Measurements from ENCODE around the gene MLST8.

MLST8 gene, protein sequence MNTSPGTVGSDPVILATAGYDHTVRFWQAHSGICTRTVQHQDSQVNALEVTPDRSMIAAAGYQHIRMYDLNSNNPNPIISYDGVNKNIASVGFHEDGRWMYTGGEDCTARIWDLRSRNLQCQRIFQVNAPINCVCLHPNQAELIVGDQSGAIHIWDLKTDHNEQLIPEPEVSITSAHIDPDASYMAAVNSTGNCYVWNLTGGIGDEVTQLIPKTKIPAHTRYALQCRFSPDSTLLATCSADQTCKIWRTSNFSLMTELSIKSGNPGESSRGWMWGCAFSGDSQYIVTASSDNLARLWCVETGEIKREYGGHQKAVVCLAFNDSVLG

DNA sequence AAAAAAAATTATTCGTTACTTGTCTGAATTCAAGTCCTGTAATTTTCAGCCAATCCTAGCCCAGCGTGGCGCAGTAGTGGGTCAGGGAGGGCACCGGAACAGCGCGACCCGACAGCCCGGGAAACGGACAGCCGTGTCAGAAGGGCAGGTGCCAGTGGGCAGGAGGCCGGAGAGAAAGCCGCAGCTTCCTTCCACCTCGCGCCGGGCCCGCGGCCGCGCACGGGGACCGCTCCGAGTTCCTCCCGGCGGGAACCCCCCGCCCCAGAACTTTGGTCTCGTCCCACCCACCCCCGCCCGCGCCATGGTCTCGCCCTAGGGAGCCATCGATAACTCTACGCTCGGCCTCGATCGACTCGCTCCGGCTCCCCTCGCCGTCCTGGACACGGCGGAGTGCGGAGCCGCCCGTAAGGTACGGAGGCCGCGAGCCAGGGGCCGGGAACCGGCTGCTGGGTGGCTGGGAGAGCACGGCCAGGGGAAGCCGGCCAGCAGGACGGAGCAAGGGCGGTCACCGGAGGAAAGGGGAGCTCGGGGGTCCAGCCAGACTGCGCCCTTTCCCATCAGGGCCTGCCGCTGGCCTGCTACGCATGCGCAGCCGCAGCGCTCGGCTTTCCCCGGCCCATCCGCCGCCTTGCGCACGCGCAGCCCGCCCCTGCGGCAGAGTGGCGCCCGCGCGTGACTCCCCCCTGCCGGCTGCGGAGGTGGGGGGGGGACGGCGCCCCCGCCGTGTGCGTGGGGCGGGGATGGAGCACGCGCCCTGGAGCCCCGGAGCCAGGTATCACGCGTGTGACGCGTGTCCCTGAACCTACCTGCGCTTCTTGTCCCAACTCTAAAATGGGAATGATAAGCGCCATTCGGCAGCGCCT is at the start of gene MLST8:
MLST8 (plus strand) TSS at position 351 of the 863 bp plus-strand sequence. CDS start 632 bp downstream, outside the sequence.
- peak; percentile 91 to 92 for DNase-seq (ENCODE audit: low read depth in 2 of 2)
- TF ChIP-seq, protein P1, sequence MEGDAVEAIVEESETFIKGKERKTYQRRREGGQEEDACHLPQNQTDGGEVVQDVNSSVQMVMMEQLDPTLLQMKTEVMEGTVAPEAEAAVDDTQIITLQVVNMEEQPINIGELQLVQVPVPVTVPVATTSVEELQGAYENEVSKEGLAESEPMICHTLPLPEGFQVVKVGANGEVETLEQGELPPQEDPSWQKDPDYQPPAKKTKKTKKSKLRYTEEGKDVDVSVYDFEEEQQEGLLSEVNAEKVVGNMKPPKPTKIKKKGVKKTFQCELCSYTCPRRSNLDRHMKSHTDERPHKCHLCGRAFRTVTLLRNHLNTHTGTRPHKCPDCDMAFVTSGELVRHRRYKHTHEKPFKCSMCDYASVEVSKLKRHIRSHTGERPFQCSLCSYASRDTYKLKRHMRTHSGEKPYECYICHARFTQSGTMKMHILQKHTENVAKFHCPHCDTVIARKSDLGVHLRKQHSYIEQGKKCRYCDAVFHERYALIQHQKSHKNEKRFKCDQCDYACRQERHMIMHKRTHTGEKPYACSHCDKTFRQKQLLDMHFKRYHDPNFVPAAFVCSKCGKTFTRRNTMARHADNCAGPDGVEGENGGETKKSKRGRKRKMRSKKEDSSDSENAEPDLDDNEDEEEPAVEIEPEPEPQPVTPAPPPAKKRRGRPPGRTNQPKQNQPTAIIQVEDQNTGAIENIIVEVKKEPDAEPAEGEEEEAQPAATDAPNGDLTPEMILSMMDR (IDR thresholded peaks at IDR 0.05; ENCODE audit: low read depth, low read length), result no peak

DNA sequence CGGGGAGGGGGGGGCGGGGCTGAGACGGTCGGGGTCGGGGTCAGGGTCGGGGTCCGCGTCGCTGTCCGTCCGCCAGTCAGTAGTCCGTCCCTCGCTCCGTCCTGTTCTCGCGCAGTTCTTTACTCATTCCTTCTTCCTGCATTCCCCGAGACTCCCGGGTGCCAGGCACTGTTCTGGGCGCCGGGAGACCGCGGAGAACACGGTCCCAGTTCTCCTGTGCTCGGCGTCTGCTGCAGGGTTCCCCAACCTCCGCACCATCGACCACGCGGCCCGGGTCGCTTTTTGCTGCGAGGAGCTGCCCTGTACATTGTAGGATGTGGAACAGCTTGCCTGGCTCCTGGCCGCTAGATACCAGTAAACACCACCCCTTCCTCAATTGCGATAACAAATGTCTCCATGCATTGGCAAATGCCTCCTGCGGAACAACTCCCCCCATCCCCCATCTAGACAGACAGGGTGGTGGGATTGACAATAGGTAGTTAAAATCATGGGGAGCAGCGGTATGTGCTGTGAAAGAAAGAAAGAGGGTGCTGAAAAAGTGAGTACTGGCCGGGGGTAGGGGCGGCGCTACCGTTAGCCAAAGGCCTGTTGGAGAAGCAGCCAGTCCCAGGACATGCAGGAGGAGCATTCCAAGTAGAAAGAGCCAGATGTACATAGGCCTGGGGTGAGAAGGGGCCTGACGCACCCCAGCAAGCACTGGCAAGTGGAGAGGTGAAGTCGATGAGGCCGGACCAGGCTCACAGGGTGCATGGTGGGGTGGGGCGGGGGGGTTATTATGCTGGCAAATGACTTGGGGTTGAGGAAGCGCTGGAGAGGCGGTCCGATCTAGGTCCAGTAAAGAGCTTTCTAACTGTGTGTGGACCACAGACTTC is 49.0 kb upstream of the MLST8 start:
- TF ChIP-seq, protein P1 (IDR thresholded peaks at IDR 0.05; ENCODE audit: low read depth, low read length), result no peak
- H3K4me3 ChIP-seq (replicated peaks in 1 of 2; ENCODE audit: low read depth in 2 of 2, low read length in 2 of 2), result peak overlapping the region; percentile 88
- peak; percentile 63 to 76 for DNase-seq (ENCODE audit: low read depth in 2 of 2)

More for the DNA sequence above, at the start of gene MLST8:
- peak within 1 kb of the TSS; percentile 81 to 96 for H3K4me3 ChIP-seq (replicated peaks in 1 of 2; ENCODE audit: low read depth in 2 of 2, low read length in 2 of 2)

DNA sequence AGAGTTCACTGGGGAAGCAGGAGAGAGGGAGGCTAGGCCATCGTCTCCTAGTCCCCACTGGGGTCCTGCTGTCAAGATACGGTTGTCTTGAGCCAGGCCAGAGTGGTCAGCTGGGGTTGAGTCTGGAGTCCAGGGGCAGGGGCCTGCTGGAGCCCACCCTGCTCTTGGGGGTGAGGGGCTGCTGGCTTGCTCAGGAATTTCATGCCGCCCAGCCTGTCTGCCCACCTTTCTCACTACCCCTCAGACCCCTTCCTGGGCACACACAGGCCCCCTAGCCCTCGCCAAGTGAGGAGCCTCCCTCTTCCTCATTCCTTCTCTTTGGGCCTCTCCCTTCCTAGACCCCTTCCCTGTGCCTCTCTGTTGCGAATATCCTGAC is 48.4 kb upstream of the MLST8 start:
- DNase-seq (ENCODE audit: low read depth in 2 of 2), result no peak
- TF ChIP-seq, protein P1 (IDR thresholded peaks at IDR 0.05; ENCODE audit: low read depth, low read length), result no peak
- H3K4me3 ChIP-seq (replicated peaks in 1 of 2; ENCODE audit: low read depth in 2 of 2, low read length in 2 of 2), result peak overlapping the region; percentile 88

DNA sequence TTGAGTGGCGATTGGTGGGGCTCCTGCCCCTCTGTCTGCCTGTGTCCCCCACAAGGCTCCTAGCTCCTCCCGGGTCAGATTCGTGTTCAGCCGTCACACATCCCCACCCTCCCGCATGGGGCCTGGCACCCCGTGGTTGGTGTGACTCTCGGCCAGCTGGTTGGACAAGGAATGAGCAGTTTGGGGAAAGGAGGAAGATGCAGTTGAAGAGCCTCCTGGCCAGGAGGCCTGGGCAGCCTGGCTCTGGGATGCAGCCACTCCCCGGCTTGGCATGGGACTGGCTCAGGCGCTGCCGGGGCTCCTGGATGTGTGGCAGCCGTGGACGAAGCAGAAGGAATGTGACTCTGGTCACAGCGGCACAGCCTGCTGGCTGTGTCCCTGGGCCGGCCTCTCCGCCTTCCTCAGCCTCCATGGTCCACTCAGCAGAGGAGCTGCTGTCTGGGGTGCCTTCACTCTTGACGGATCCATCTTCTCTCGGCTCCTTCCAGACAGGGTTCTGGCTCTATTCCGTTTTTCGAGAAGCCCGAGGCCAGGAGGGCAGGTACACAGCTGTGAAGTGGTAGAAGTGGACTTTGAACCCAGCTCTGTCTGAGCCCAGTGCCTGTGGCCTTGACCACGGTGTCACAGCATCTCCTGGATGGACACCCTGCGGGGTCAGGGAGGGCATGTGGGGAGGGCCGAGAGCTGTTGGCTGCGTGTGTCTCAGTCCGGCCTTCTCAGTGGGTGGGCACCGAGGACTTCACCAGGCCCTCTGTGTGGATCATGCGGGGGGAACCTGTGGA is 47.6 kb upstream of the MLST8 start:
- TF ChIP-seq, protein P1 (IDR thresholded peaks at IDR 0.05; ENCODE audit: low read depth, low read length), result no peak
- H3K4me3 ChIP-seq (replicated peaks in 1 of 2; ENCODE audit: low read depth in 2 of 2, low read length in 2 of 2), result peak overlapping the region in 1 of 2 donors; percentile 88
- no peak for DNase-seq (ENCODE audit: low read depth in 2 of 2)

DNA sequence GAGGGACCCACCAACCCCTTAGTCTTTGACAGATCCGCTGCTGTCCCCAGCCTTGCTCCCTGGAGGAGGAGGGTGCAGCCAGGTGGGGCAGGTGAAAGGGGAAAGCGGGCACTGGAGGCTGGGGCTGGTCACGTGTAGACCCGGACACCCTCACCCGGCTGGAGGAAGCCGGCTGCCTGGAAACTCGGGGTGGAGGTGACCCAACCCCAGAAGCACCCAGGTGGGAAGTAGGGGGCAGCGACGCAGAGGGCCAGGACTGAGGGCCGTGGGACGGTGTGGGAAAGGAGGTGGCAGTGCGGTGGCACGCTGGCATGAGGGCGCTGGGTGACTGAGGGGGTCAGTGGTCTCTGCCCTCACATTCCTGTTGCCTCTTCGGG is 47.0 kb upstream of the MLST8 start:
- no peak for DNase-seq (ENCODE audit: low read depth in 2 of 2)
- TF ChIP-seq, protein P1 (IDR thresholded peaks at IDR 0.05; ENCODE audit: low read depth, low read length), result no peak
- no peak overlapping the region for H3K4me3 ChIP-seq (replicated peaks in 1 of 2; ENCODE audit: low read depth in 2 of 2, low read length in 2 of 2)
